IMR-90 (cell line): ENCODE results near the gene ANGPTL7. TPM values are rescaled to one million over a fixed set of nuclear protein-coding genes. Genes with fewer than 3 reads are reported as not detected.
"Not testable (repeated sequence)": the region's sequence is repeated elsewhere in the genome, so short reads cannot be mapped to it uniquely, and the experiment has no call there.

Source experiments
- ATAC-seq: fragments of 200-7000 bp; cut with Tn5 transposase; 2 replicates; pipeline ENCODE4 v1.9.1; 2020; ENCODE audit warnings: low read depth, mild to moderate bottlenecking, moderate library complexity
- BruUV-seq: library from RNA; stranded (reverse); fragments of 400-500 nt; replicated peaks from 2 replicates; lab custom pipeline; 2021; lab: Mats Ljungman, UMichigan
- CTCF ChIA-PET: fragments of 300-600 bp; formaldehyde crosslinking; extraction: SDS; loops from one replicate; lab custom pipeline; 2021; ENCODE audit warnings: antibody characterized with exemption; lab: Yijun Ruan, JAX
- POLR2A ChIA-PET: fragments of 300-600 bp; sonication (Branson Sonifier 250); formaldehyde crosslinking; loops from one replicate; lab custom pipeline; 2022; ENCODE audit warnings: antibody characterized with exemption; ENCODE audit not compliant: unreplicated experiment; lab: Charles Lee
- DNase-seq: peaks from one replicate; pipeline ENCODE4 v3.0.0; 2013
- H2AFZ ChIP-seq: replicated peaks from 2 replicates; pipeline ENCODE3; 2013; ENCODE audit warnings: low read length, mild to moderate bottlenecking; ENCODE audit not compliant: poor library complexity
- H2AK5ac ChIP-seq: 2 replicates; pipeline ENCODE4 v1.6.1; 2013; ENCODE audit warnings: low read depth, low read length, inconsistent platforms
- H2AK9ac ChIP-seq: replicated peaks from 2 replicates; pipeline ENCODE3; 2013; ENCODE audit warnings: mild to moderate bottlenecking, low read depth, low read length, moderate library complexity; ENCODE audit not compliant: poor library complexity
- H2BK120ac ChIP-seq: 2 replicates; pipeline ENCODE4 v1.6.1; 2013; ENCODE audit warnings: low read depth, low read length, inconsistent platforms
- H2BK15ac ChIP-seq: 3 replicates; pipeline ENCODE4 v1.6.1; 2013; ENCODE audit warnings: low read depth, low read length, inconsistent platforms
- H2BK20ac ChIP-seq: 2 replicates; pipeline ENCODE4 v1.6.1; 2013; ENCODE audit warnings: low read depth, mild to moderate bottlenecking, inconsistent platforms, low read length, moderate library complexity
- H2BK5ac ChIP-seq: 2 replicates; pipeline ENCODE4 v1.6.1; 2013; ENCODE audit warnings: mild to moderate bottlenecking, low read depth, low read length, inconsistent platforms; ENCODE audit not compliant: poor library complexity, severe bottlenecking
- H3K14ac ChIP-seq: replicated peaks from 2 replicates; pipeline ENCODE4 v1.6.1; 2013; ENCODE audit warnings: low read depth, low read length, inconsistent platforms
- H3K18ac ChIP-seq: 2 replicates; pipeline ENCODE4 v1.6.1; 2013; ENCODE audit warnings: low read depth, low read length, control low read depth
- H3K23ac ChIP-seq: 2 replicates; pipeline ENCODE4 v1.6.1; 2013; ENCODE audit warnings: low read depth, low read length, inconsistent platforms
- H3K27ac ChIP-seq: 2 replicates; pipeline ENCODE4 v1.5.1; 2013; ENCODE audit warnings: mild to moderate bottlenecking, control low read depth, low read length; ENCODE audit not compliant: insufficient read depth
- H3K27me3 ChIP-seq: 2 replicates; pipeline ENCODE4 v1.6.1; 2013; ENCODE audit warnings: low read length; ENCODE audit not compliant: control insufficient read depth, insufficient read depth
- H3K36me3 ChIP-seq: 2 replicates; pipeline ENCODE4 v1.6.1; 2013; ENCODE audit warnings: low read length, mixed read lengths; ENCODE audit not compliant: control insufficient read depth, insufficient read depth
- H3K4ac ChIP-seq: 2 replicates; pipeline ENCODE4 v1.6.1; 2013; ENCODE audit warnings: low read depth, low read length, inconsistent platforms
- H3K4me1 ChIP-seq: 2 replicates; pipeline ENCODE4 v1.6.1; 2013; ENCODE audit warnings: low read length, mixed read lengths; ENCODE audit not compliant: control insufficient read depth, insufficient read depth
- H3K4me2 ChIP-seq: 2 replicates; pipeline ENCODE4 v1.6.1; 2013; ENCODE audit warnings: low read depth, mild to moderate bottlenecking, control low read depth, low read length, moderate library complexity
- H3K4me3 ChIP-seq: 2 replicates; pipeline ENCODE4 v1.5.1; 2013; ENCODE audit warnings: low read depth, mild to moderate bottlenecking, control low read depth, low read length, moderate library complexity; ENCODE audit not compliant: insufficient read depth
- H3K56ac ChIP-seq: 2 replicates; pipeline ENCODE4 v1.6.1; 2013; ENCODE audit warnings: low read length, inconsistent platforms; ENCODE audit not compliant: insufficient read depth; ENCODE audit errors: extremely low read depth
- H3K79me1 ChIP-seq, 2 experiments: 2 replicates each; pipeline ENCODE4 v1.6.1; 2013; ENCODE audit warnings: low read length in 2 of 2, inconsistent platforms in 1 of 2, low read depth in 1 of 2
- H3K9ac ChIP-seq: 2 replicates; pipeline ENCODE4 v1.6.1; 2013; ENCODE audit warnings: low read depth, low read length, control low read depth
- H3K9me1 ChIP-seq: 2 replicates; pipeline ENCODE4 v1.6.1; 2013; ENCODE audit warnings: low read length, inconsistent platforms; ENCODE audit not compliant: insufficient read depth
- H3K9me3 ChIP-seq: 2 replicates; pipeline ENCODE4 v1.6.1; 2013; ENCODE audit warnings: low read length; ENCODE audit not compliant: control insufficient read depth, insufficient read depth
- H4K20me1 ChIP-seq: 2 replicates; pipeline ENCODE4 v1.6.1; 2013; ENCODE audit warnings: low read length, inconsistent platforms; ENCODE audit not compliant: insufficient read depth
- H4K5ac ChIP-seq: 2 replicates; pipeline ENCODE4 v1.6.1; 2013; ENCODE audit warnings: mild to moderate bottlenecking, low read depth, low read length, control low read depth
- H4K8ac ChIP-seq, 2 experiments: 2 replicates each; pipeline ENCODE4 v1.6.1; 2013; ENCODE audit warnings: low read depth in 2 of 2, low read length in 2 of 2, control low read depth in 1 of 2, inconsistent platforms in 1 of 2
- H4K91ac ChIP-seq: 2 replicates; pipeline ENCODE4 v1.6.1; 2013; ENCODE audit warnings: low read depth, low read length, inconsistent platforms; ENCODE audit not compliant: insufficient read depth
- CEBPB ChIP-seq: IDR thresholded peaks from 2 replicates; pipeline ENCODE4 v1.6.1; 2012; ENCODE audit warnings: low read depth, low read length, improper control_type of control experiment
- MAFK ChIP-seq: IDR thresholded peaks from 2 replicates; pipeline ENCODE4 v1.6.1; 2012; ENCODE audit warnings: low read depth, low read length, improper control_type of control experiment
- MAZ ChIP-seq: IDR thresholded peaks from 2 replicates; pipeline ENCODE4 v1.6.1; 2012; ENCODE audit warnings: low read depth, mild to moderate bottlenecking, low read length, improper control_type of control experiment, moderate library complexity, borderline replicate concordance
- NFE2L2 ChIP-seq: fragments of 150-350 bp; IDR thresholded peaks from 2 replicates; pipeline ENCODE4 v1.6.1; 2016; ENCODE audit warnings: low read depth, mild to moderate bottlenecking, low read length
- RCOR1 ChIP-seq: IDR thresholded peaks from 2 replicates; pipeline ENCODE4 v1.6.1; 2012; ENCODE audit warnings: mild to moderate bottlenecking, low read length, improper control_type of control experiment; ENCODE audit not compliant: insufficient replicate concordance
- RFX5 ChIP-seq: IDR thresholded peaks from 2 replicates; pipeline ENCODE4 v1.8.0; 2012; ENCODE audit warnings: low read depth, mild to moderate bottlenecking, low read length, moderate library complexity
- WGBS, 2 experiments: methylation state at CpG; one replicate each; pipeline versions ENCODE4 v1.1.5 to v1.1.7; 2013; ENCODE audit warnings: missing lambda C conversion rate in 2 of 2; ENCODE audit not compliant: insufficient read length in 1 of 2; ENCODE audit errors: extremely low coverage in 2 of 2; 5-methylcytosine and 5-hydroxymethylcytosine counted together
- dilution Hi-C: fragments of 300-500 bp; cut with HindIII; formaldehyde crosslinking; loops from one replicate; pipeline ENCODE4 v1.14.3; 2018; ENCODE audit warnings: low sequenced_read_pairs; ENCODE audit not compliant: unreplicated experiment
- in situ Hi-C: fragments of 300-500 bp; cut with MboI; formaldehyde crosslinking; loops from 3 replicates; pipeline ENCODE4 v1.14.3; 2019; ENCODE audit warnings: low sequenced_read_pairs, inconsistent platforms, mixed read lengths
- intact Hi-C: fragments of 100-400 bp; cut with micrococcal nuclease; formaldehyde crosslinking; loops from 2 replicates; pipeline ENCODE4 v1.10.0; 2022
- polyA plus RNA-seq, 3 experiments: library from polyadenylated mRNA; depleted of rRNA; stranded (reverse); fragments of >200 nt; gene quantifications; 2 replicates each; pipeline ENCODE4 v1.2.3, GENCODE V29; 2012; ENCODE audit warnings: low replicate concordance in 1 of 3
- total RNA-seq: library from RNA; depleted of rRNA; stranded (reverse); fragments of >200 nt; gene quantifications from 2 replicates; pipeline ENCODE4 v1.2.3, GENCODE V29; 2012

ANGPTL7 gene
- total and polyA plus RNA-seq, 2 of the 4 experiments (the other 2 are of a cell fraction) = under 0.01 TPM; not detected in 1

- TF ChIP-seq CEBPB = no peak
- no peak for TF ChIP-seq RFX5
- no peak for TF ChIP-seq MAFK
- no peak for TF ChIP-seq MAZ
- no peak for TF ChIP-seq NFE2L2
These were observed 10.0 kb upstream of the ANGPTL7 start (continued) for GRCh38 chr1:11179125-11179524.

DNA sequence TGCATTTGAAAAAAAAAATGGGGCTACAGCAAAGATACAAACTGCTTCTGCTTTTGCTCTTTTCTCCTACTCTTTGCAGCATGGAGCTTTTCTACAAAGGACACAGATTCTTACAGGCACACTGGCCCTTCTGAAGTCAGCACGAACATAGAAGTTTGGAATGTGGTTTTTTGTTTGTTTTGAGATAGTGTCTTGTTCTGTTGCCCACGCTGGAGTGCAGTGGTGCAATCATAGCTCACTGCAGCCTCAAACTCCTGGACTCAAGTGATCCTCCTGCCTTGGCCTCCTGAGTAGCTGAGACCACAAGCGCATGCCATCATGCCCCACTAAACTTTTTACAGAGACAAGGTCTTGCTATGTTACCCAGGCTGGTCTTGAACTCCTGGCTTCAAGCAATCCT, 9.4 kb upstream of the ANGPTL7 start:
- H2AK9ac ChIP-seq, H2BK20ac ChIP-seq, H3K23ac ChIP-seq, H3K4me3 ChIP-seq, in situ Hi-C loops, H4K91ac ChIP-seq, H3K36me3 ChIP-seq, H2BK120ac ChIP-seq, H3K56ac ChIP-seq, H2BK5ac ChIP-seq, H3K14ac ChIP-seq, dilution Hi-C loops, H3K18ac ChIP-seq, H3K9me3 ChIP-seq, H3K9ac ChIP-seq, H2AK5ac ChIP-seq, H4K5ac ChIP-seq, H4K8ac ChIP-seq, intact Hi-C loops, BruUV-seq, H3K4ac ChIP-seq, H3K27me3 ChIP-seq, H3K27ac ChIP-seq, H2AFZ ChIP-seq, H4K20me1 ChIP-seq, POLR2A ChIA-PET, H2BK15ac ChIP-seq: not testable (repeated sequence)
- peak; percentile 63 for DNase-seq
- Histone ChIP-seq H3K4me1 (peaks cover 17% of the 10 kb centered on the region), H3K4me2 (peak overlapping the region; percentile 18; the same call in 1 of the 2 replicates), H3K9me1 (peaks cover 18% of the 10 kb centered on the region), H3K79me1 (peaks cover 5 to 14% of the 10 kb centered on the region in 2 experiments)
- no CpG with 5 or more reads among the region's 3 CpGs for WGBS, 2 experiments
- ATAC-seq = peak; percentile 69
- CTCF ChIA-PET = interaction anchor here (0.6 to 1.7 kb wide), 3 partner anchors 12 to 142 kb away, joined by 3 to 7 read pairs (median 3); no protein-coding TSS in a partner anchor
- peak; percentile 69 for TF ChIP-seq CEBPB
- peak; percentile 68 for TF ChIP-seq RCOR1
